HEK293T (cell line): ENCODE measurements around the gene MRPL14.

Experiments
- ARNT ChIP-seq: fragments of 450-650 bp; IDR thresholded peaks from 2 replicates; pipeline ENCODE4 v1.6.1; 2017; ENCODE audit warnings: mild to moderate bottlenecking
- BHLHE40 ChIP-seq: fragments of 450-650 bp; IDR thresholded peaks from 2 replicates; pipeline ENCODE4 v1.6.1; 2016; ENCODE audit warnings: mild to moderate bottlenecking, moderate library complexity, borderline replicate concordance
- CTBP1 ChIP-seq: fragments of 450-650 bp; IDR thresholded peaks from 2 replicates; pipeline ENCODE4 v1.6.1; 2016; ENCODE audit warnings: borderline replicate concordance
- ELF4 ChIP-seq: fragments of 450-650 bp; IDR thresholded peaks from 2 replicates; pipeline ENCODE4 v1.6.1; 2017; ENCODE audit warnings: antibody characterized with exemption
- FOXA1 ChIP-seq: fragments of 450-650 bp; IDR thresholded peaks from 2 replicates; pipeline ENCODE4 v1.6.1; 2016; ENCODE audit warnings: mild to moderate bottlenecking
- FOXK2 ChIP-seq: fragments of 450-650 bp; IDR thresholded peaks from 2 replicates; pipeline ENCODE4 v1.6.1; 2016; ENCODE audit warnings: mild to moderate bottlenecking
- FOXM1 ChIP-seq: fragments of 450-650 bp; IDR thresholded peaks from 2 replicates; pipeline ENCODE4 v1.6.1; 2017; ENCODE audit warnings: mild to moderate bottlenecking, borderline replicate concordance
- HDGF ChIP-seq: fragments of 450-650 bp; IDR thresholded peaks from 2 replicates; pipeline ENCODE4 v1.6.1; 2017; ENCODE audit warnings: antibody characterized with exemption, borderline replicate concordance
- NFRKB ChIP-seq: fragments of 450-650 bp; IDR thresholded peaks from 2 replicates; pipeline ENCODE4 v1.6.1; 2016; ENCODE audit warnings: mild to moderate bottlenecking, moderate library complexity
- SP1 ChIP-seq: fragments of 450-650 bp; IDR thresholded peaks from 2 replicates; pipeline ENCODE4 v1.6.1; 2017
- SUZ12 ChIP-seq: fragments of 450-650 bp; IDR thresholded peaks from 2 replicates; pipeline ENCODE4 v1.6.1; 2016; ENCODE audit warnings: mild to moderate bottlenecking
- TARDBP ChIP-seq: fragments of 450-650 bp; IDR thresholded peaks from 2 replicates; pipeline ENCODE4 v1.6.1; 2016
- TF ChIP-seq, protein P1 (sequence below): fragments of 450-650 bp; IDR thresholded peaks from 2 replicates; pipeline ENCODE4 v1.6.1; 2016

DNA sequence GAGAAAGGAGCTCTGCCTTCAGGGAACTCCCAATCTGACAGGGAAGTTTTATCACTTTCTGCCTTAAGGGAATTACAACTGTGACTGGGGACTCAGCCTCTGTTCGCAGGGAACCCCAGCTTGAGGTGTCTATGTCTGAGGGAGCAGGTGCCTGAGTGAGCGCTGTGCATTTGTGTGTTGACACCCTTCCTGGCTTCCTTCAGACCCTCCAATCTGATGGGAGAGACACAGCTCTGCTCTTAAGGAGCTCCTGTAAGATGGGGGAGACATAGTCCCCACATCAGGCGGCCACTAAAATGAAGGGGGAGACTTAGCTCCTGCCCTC, 62.3 kb downstream of the MRPL14 start:
- TF ChIP-seq FOXK2 = no peak
- no peak for TF ChIP-seq CTBP1
- no peak for TF ChIP-seq TARDBP
- no peak for TF ChIP-seq ELF4
- TF ChIP-seq FOXA1 = no peak
- no peak for TF ChIP-seq NFRKB
- TF ChIP-seq, protein P1, sequence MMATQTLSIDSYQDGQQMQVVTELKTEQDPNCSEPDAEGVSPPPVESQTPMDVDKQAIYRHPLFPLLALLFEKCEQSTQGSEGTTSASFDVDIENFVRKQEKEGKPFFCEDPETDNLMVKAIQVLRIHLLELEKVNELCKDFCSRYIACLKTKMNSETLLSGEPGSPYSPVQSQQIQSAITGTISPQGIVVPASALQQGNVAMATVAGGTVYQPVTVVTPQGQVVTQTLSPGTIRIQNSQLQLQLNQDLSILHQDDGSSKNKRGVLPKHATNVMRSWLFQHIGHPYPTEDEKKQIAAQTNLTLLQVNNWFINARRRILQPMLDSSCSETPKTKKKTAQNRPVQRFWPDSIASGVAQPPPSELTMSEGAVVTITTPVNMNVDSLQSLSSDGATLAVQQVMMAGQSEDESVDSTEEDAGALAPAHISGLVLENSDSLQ = no peak
- TF ChIP-seq HDGF = no peak
- TF ChIP-seq SP1 = no peak
- no peak for TF ChIP-seq ARNT
- TF ChIP-seq SUZ12 = no peak
- no peak for TF ChIP-seq BHLHE40
- no peak for TF ChIP-seq FOXM1
